ENCODE results near the gene MUC20.
"Not testable (repeated sequence)": the region's sequence is repeated elsewhere in the genome, so short reads cannot be mapped to it uniquely, and the experiment has no call there.

The MUC20 gene

DNA sequence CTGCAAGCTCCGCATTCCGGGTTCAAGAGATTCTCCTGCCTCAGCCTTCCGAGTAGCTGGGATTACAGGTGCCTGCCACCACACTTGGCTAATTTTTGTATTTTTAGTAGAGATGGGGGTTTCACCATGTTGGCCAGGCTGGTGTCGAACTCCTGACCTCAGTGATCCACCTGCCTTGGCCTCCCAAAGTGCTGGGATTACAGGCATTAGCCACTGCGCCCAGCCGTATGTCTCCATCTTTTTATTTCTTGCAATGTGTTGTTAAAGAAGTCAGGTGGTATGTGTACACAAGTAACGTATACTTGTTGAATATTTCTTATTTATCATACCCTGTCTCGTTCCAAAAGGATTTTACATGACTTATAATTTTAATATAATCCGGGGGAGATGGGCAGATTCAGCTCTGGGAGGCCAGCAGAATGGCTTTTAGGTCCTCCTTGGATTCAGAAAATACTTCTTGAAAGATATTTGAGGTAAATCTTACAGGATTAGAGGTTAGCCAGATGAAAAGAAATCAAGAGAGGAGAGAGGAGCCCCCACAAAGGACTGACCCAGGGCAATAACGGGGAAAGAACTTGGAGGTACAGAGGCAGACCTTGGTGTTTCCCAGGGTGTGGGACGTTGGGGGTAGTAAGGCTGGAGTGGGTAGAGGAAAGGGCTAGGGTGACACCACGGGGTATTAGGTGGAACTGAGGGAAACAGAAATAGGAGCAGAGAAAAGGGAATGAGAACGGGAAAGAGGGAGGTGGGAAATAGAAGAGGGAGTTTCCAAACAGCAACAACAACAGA, 27.2 kb upstream of the MUC20 start:
- DNase-seq: no peak

DNA sequence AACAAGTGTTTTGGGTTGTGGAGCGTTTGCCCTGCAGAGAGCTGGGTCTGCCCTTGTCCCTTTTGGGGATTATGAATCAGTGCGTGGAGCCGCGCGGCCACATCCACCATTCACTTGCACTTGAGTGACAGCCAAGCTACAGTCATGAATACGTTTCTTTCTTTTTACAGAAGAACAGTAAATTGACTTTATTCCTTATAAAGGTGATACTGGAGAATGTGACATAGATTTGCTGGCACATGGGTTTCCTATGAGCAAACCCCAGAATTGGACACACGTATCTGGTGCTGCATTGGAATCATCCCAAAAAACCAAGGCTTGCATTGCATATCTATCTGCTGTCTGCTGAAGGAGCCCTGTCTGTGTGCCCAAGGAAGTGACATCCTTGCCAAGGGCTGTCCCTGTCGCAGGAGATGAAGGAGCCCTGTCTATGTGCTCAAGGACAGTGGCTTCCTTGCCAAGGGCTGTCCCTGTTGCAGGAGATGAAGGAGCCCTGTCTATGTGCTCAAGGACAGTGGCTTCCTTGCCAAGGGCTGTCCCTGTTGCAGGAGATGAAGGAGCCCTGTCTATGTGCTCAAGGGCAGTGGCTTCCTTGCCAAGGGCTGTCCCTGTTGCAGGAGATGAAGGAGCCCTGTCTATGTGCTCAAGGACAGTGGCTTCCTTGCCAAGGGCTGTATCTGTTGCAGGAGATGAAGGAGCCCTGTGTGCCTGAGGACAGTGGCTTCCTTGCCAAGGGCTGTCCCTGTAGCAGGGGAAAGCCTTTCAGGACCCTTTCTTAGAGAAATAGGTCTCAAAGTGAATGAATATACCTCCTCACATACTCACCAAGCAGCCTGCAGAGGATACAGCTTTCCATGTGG, 26.3 kb upstream of the MUC20 start:
- not testable (repeated sequence) for DNase-seq

DNA sequence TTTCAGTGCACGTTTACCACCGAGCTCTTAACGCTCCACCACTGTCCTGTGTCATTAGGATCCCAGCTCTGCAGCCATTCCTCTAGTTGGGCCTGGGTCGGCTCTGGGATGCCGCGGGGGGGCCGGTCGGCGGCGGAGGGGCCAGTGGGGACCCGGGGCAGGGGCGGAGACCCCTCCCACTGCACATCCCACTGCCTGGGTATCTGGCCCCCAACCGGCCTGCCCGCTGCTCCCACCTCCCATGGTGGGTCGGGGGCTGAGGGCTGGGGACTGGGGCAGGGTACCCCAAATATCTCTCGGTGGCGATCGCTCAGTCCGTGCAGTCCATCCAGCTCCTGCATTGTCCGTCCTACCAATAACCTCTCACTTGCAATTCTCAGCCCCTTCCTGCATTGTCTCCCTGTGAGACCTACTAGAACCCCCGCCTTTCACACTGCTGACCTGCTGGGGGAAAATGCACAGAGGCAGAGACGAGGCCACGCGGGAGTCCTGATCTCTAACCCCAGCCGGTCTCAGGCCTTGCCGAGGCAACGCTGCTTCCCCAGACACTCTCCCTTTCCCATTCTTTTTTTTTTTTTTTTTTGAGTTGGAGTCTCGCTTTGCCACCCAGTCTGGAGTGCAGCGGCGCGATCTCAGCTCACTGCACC, 24.0 kb upstream of the MUC20 start:
- DNase-seq: no peak

DNA sequence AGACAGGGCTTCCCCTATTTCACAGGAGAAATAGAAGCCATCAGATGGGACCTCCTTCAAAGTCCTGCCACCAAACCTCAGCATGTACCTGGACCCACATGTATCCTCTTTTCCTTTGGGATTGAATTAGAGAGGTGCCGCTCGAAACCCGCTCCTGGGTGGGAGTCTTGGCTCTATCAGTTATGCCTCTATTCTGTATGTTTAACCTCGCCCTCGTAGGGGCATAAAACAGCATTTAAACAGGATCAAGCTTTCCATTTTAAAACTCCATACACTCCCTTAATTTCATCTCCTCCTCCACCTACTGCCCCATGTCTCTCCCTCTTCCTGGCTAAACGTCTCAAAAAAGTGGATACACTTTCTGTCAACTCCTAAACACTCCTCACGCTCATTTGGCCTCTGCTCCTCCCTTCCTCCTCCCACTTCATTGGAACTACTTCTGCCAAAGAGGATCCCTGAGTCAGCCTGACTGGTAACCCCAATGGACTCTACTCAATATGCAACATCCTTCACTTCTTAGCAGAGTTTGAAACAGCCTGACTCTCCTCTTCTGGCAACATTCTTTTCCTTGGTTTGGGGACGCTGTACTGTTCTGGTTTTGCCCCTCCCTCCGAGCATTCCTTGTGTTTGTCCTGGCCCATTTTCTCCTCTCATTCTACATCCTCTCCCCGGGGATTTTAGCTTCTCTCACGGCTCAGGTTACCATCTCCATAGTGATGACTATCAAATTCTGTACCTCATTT, 23.0 kb upstream of the MUC20 start:
- DNase-seq: no peak

DNA sequence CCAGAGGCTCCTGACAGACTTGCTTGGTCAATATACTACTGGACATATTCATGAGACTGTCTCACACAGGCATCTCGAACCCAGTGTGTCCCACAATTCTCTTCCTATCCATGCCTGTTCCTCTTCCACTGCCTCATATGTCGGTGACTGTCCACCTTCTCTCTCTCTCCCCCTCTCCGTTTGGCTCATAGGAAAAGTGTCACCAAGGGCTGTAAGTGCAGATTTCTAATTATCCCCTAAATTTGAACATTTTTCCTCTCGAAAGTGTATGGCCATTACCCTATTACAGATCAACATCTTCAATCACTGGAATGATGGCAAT, 22.5 kb upstream of the MUC20 start:
- DNase-seq: no peak

DNA sequence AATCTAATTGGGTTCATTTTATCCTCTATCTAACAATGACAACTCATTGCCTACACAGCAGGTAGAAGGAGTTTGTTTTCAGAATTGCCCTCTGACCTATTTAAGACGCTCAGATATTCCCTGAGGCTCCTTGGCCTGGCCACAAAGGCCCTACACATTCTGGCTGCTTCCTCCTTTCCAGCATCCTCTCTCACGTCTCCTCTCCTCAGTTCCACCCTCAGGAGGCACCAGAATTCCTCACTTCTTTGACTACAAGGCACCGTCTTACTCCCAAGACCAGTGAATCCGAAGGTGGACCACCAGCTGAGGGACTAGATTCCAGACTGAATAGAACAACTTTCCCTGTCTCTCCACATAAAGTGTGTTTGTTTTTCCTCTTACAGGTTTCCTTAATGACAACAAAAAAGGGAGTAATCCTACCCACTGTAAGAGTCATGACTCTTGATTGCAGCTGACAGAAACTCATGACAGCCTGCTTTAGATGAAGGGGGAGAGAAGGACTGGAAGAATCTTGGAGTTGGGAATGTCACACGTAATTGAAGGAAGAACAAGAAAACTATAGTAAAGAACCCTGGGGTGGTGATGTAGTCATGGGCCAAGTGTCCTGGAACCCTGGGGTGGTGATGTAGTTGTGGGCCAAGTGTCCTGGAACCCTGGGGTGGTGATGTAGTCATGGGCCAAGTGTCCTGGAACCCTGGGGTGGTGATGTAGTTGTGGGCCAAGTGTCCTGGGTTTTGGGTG, 22.0 kb upstream of the MUC20 start:
- DNase-seq: no peak

DNA sequence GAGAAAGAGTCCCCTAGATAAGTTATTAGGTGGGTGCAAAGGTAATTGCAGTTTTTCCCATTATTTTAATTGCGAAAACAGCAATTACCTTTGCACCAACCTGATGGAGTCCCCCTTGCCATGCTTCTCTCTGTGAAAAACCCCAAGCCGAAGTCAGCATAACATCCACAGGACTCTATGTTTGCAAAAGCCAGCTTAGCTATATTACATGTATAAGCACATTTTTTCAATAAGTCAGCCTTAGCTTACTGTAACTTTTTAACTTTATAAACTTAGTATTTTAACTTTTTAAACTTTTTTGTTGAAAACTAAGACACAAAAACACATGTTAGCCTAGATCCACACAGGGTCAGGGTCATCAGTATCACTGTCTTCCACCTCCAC, 21.4 kb upstream of the MUC20 start:
- no peak for DNase-seq

DNA sequence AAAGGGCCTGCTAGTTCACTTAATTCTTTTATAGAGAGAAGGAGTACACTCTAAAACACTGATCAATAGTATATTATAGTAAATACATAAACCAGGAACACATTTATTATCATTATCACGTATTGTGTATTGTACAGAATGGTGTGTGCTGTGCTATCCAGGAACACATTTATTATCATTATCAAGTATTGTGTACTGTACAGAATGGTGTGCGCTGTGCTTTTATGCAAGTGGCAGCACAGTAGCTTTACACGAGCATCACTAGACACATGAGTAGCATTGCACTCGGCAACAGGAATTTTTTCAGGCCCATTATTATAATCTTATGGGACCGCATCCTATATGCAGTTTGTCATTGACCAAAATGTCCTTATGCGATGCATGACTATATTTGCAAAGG, 20.9 kb upstream of the MUC20 start:
- no peak for DNase-seq

DNA sequence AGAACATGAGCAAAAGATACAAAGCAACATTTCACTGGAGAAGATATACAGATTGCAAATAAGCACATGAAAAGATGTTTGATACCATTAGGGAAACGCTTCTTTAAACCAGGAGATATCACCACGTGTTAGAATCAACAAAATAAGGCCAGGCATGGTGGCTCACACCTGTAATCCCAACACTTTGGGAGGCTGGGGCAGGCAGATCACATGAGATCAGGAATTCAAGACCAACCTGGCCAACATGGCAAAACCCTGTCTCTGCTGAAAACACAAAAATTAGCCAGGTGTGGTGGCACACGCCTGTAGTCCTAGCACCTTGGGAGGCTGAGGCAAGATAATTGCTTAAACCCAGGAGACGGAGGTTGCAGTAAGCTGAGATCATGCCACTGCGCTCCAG, 20.5 kb upstream of the MUC20 start:
- DNase-seq: no peak

DNA sequence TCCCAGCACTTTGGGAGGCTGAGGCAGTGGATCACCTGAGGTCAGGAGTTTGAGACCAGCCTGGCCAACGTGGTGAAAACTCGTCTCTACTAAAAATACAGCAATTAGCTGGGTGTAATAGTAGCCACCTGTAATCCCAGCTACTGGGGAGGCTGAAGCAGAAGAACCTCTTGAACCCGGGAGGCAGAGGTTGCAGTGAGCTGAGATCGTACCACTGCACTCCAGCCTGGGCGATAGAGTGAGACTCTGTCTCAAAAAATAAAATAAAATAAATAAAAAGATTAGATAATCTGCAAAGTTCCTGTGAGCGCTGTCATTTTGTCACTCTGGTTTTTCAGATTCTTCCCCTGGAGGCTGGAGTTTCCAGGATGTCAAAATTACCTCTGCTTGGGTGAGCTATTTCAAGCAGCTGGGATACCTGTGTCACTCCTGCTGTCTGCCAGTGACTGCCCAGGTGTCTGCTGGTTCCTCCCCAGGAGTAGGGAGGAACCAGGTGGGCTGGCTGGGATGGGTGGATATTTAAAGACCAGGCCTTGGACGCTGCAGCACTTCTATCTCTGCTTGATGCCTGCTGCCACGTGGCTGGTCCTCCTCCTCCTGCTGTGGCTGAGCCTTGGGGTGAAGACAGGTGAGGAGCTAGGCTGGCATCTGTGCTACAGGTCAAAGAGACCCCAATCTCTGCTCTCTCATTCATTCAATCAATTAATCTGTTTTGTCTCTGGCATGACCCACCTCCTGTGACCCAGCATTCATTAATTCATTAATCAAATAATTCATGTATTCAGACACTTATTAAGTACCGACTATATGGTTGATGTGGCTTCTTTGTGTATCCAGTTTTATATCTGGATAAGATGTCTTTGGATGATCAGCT, 19.5 kb upstream of the MUC20 start:
- no peak for DNase-seq

DNA sequence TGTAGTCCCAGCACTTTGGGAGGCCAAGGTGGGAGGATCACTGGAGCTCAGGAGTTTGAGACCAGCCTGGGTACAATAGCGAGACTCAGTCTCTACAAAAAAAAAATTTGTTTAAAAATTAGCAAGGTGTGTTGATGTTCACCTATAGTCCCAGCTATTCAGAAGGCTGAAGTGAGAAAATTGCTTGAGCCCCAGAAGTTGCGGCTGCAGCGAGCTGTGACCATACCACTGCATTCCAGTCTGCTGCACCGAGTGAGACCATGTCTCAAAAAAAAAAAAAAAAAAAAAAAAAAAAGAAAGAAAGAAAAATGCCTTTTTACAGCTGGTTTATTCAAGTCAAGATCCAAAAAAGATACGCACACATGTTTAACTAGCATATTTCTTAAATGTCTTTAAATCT, 17.0 kb upstream of the MUC20 start:
- no peak for DNase-seq

DNA sequence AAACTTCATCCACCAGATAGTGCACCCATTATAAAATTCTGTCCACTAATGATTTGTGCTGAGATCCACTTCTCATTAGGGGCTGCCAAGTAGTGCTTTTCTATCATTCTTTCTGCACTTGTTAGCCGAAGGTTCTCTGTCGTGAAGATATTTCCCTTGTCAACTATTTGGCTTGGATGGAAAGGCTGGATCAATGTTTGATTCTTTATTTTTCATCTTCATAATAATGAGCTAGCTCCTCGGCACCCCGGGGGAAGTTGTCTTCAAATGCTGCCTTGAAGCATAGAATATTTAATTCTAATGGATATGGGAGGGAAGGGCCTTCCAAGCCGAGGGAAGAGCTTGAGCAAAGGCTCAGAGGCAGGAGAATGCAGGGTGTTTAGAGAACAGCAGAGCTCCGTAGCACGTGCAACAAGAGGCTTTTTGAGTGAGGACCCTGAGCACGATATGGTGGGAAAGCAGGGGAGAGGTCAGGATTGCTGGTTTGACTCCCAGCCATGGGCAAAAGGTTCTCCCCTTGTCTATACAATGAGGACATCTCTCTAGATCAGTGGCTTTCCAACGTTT, 16.3 kb upstream of the MUC20 start:
- DNase-seq: no peak

DNA sequence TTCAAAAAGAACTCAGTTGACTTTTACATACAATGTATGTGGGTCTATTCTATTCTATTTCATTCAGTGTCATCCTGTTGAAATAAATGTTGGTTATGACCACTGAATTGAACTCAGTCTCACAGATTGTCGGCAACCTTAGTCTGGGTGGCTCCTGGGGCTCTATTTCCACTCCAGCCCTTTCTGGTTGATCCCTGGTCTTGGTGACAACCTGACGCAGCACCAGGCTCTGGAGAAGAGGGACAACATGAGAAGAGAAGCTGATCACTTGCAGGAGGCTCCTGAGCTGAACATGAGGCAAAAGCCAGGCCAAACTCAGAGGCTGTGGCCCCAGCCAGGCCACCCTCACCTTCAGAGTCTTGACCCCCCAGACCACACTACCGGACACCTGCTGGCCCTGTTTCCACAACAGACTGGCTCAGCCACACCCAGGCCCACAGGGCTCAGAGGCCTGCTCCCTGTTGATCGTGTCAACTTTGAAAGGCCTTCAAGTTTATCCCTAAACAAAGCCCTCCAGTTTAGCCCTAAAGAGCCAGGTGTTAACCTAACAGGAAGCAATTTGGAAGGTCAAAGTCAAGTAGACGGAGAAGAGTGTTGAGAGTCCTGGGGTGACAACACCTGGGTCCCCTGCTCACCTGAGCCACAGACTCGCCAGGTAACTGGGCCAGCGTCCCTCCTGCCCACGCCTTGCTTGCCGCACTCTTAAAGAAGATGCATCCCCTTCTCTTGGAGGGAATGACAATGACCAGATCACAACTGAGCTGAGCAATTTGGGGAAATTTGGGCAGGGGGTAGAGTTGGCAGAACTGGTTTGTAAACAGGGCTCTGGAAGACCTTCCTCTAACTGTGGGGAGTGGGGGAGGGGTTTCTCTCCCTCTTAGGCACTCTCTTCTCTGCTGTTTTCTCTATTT, 15.4 kb upstream of the MUC20 start:
- no peak for DNase-seq

DNA sequence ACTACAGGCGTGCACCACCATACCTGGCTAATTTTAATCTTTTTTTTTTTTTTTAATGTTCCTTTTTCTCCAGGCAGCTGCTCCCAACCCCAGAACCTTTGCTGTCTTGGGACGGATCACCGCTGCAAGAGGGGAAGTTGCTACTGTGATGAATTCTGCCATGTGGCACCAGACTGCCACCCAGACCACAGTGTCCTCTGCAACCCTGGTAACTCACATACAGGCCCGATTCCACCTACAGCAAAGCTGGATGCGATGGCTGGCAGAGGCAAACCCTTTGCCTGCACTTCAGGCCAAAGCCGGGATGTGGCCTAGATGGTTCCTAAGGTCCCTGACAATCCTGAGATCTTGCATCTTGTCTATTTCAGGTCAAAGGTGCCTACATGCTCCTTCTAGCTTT, 12.7 kb upstream of the MUC20 start:
- DNase-seq: no peak

DNA sequence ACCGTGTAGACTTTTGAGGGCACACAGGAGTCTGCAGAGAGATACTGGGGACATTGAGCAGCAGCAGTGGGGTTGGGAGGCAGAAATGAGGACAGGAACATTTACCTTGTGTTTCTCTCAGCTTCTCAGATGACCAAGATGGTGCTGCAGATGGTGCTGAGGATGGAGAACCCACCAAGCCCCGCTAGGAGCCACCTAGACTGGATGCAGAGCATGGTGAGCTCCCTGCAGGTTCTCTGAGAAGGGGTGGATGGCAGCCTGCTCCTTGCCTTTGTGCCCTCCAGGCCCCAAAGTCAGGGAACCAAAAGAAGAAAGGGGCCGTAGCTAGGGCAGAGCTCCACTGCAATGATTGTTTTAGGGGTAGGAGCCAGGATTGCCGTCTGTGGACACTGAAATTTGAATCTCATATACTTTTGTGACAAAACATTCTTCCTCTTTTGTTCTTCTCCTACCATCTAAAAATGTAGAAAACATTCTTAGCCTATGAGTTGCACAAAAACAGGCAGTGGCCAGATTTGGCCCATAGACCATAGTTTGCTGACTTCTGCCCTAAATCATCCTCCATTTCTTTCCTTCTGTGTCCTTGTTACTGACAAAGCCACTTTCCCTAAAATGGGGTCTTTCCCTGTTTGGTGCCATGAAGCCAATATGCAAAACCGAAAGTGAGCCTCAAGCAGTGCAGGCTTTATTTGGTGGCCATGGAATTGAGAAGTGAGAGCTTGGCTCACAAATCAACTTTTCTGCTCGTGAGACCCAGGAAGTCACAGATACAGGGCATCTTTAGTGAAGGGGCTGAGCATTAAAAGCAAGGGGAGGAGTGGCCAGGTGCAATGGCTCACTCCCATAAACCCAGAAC, 11.9 kb upstream of the MUC20 start:
- no peak for DNase-seq

DNA sequence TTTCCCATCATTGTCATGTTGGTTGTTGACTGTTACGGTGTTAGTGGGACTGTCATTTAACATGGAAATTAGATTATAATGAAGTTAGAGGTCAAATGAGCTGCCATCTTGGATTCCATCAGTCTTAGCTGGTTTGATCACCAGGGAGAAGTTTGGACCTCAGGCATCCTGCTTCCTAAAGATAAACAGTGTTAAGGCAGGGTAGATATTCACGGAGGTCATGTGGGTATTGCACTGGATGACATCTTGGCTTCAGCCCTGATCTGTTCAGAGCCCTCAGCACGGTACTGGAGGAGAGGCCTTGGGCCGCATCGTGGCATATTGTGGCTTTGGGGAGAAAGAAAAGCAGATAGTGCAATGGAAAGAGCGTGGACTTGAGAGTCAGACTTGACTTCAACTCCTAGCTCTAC, 11.1 kb upstream of the MUC20 start:
- no peak for DNase-seq

DNA sequence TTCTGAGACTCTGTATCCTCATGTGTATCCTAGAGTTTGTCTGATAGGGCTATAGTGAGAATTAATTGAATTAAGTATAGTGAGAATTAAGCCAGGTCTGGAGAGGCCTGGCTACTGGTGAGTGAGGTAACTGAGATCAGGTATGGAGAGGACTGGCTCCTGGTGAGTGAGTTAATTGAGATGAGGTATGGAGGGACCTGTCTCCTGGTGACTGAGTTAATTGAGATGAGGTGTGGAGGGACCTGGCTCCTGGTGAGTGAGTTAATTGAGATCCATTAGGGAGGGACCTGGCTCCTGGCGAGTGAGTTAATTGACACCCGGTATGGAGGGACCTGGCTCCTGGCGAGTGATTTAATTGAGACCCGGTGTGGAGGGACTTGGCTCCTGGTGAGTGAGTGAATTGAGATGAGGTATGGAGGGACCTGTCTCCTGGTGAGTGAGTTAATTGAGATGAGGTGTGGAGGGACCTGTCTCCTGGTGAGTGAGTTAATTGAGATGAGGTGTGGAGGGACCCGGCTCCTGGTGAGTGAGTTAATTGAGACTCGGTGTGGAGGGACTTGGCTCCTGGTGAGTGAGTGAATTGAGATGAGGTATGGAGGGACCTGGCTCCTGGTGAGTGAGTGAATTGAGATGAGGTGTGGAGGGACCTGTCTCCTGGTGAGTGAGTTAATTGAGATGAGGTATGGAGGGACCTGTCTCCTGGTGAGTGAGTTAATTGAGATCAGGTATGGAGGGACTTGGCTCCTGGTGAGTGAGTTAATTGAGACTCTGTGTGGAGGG, 10.5 kb upstream of the MUC20 start:
- DNase-seq: not testable (repeated sequence)
